Daoy (cell line): Measurements from ENCODE around the gene OR10A4. TPM values are rescaled to one million over a fixed set of nuclear protein-coding genes. Genes with fewer than 3 reads are reported as not detected.
"Not testable (repeated sequence)": the region's sequence is repeated elsewhere in the genome, so short reads cannot be mapped to it uniquely, and the experiment has no call there.

Experiments
- DNase-seq: peaks from one replicate; pipeline ENCODE4 v3.0.0-alpha.2; 2015; ENCODE audit warnings: low read depth
- total RNA-seq: library from RNA; depleted of rRNA; stranded (reverse); fragments of >200 nt; shearing (Covaris generic); gene quantifications from 2 replicates; pipeline ENCODE4 v1.2.3, GENCODE V29; 2014; rRNA removed

Gene OR10A4
- total RNA-seq, 1 experiment from 2014 or later: not detected

GRCh38 chr11:6895010-6895409 lies 18.6 kb downstream of the OR10A4 start:
- no peak for DNase-seq

GRCh38 chr11:6898911-6899310 lies 22.5 kb downstream of the OR10A4 start:
- DNase-seq: no peak

GRCh38 chr11:6900327-6900999 lies 24.0 kb downstream of the OR10A4 start:
- DNase-seq: no peak

- not testable (repeated sequence) for DNase-seq
Observed at GRCh38 chr11:6904804-6905203, 28.4 kb downstream of the OR10A4 start.

GRCh38 chr11:6911378-6911777 lies 35.0 kb downstream of the OR10A4 start:
- no peak for DNase-seq

GRCh38 chr11:6911948-6912347 lies 35.5 kb downstream of the OR10A4 start:
- DNase-seq: peak; percentile 42

GRCh38 chr11:6919698-6920097 lies 43.3 kb downstream of the OR10A4 start:
- no peak for DNase-seq

GRCh38 chr11:6920702-6921101 lies 44.3 kb downstream of the OR10A4 start, which contains the start of gene OR2D3:
TSS of gene OR2D3 (plus strand) at chr11:6921002. CDS start at chr11:6921002, 0 bp downstream.
- no peak for DNase-seq

- DNase-seq: no peak
Observed at GRCh38 chr11:6925007-6925577, 48.7 kb downstream of the OR10A4 start.

GRCh38 chr11:6925636-6926207 lies 49.3 kb downstream of the OR10A4 start:
- peak; percentile 55 for DNase-seq

- DNase-seq: peak; percentile 94
Observed at GRCh38 chr11:6926208-6927029, 50.0 kb downstream of the OR10A4 start, which contains the start of gene ZNF215. TSS of gene ZNF215 (plus strand) at chr11:6926426. CDS start at chr11:6932273, 5,847 bp downstream.

- DNase-seq: no peak
Observed at GRCh38 chr11:6927030-6927617, 50.7 kb downstream of the OR10A4 start.

Other genes starting within 250 kb of the OR10A4 start
- gene DCHS1, start 220.8 kb upstream of the OR10A4 start, total RNA-seq: 0.74 and 1.3 TPM in 2 replicates
- gene MRPL17, start 193.3 kb upstream of the OR10A4 start, total RNA-seq: 95.5 and 120 TPM in 2 replicates
- gene OR2AG2, start 104.6 kb upstream of the OR10A4 start, total RNA-seq: 0.03 TPM in 1 of 2 replicates, not detected in the other
- gene OR2AG1, start 93.6 kb upstream of the OR10A4 start, total RNA-seq: not detected in 2 replicates
- gene OR6A2, start 76.9 kb upstream of the OR10A4 start, total RNA-seq: 0.06 TPM in 1 of 2 replicates, not detected in the other
- not detected in 2 replicates for gene OR10A5, start 30.9 kb upstream of the OR10A4 start, total RNA-seq
- gene OR10A2, start 13.6 kb upstream of the OR10A4 start, total RNA-seq: not detected in 2 replicates
- not detected in 2 replicates for gene OR2D2, start 15.9 kb downstream of the OR10A4 start, total RNA-seq
- not detected in 2 replicates for gene OR2D3, start 44.4 kb downstream of the OR10A4 start, total RNA-seq
- gene ZNF215, start 49.8 kb downstream of the OR10A4 start, total RNA-seq: 3.8 and 5.5 TPM in 2 replicates
- 1.8 and 4.6 TPM in 2 replicates for gene ZNF214, start 143.7 kb downstream of the OR10A4 start, total RNA-seq
- 0.48 and 0.63 TPM in 2 replicates for gene NLRP14, start 143.9 kb downstream of the OR10A4 start, total RNA-seq
- gene RBMXL2, start 212.4 kb downstream of the OR10A4 start, total RNA-seq: not detected in 2 replicates